ENCODE results near the gene PDE5A.
"Not testable (repeated sequence)": the region's sequence is repeated elsewhere in the genome, so short reads cannot be mapped to it uniquely, and the experiment has no call there.

PDE5A gene

GRCh38 chr4:119663160-119663788 lies 34.7 kb upstream of the PDE5A start:
- Histone ChIP-seq H3K27ac (ENCODE audit: poor library complexity, severe bottlenecking) (no peak overlapping the region), H3K4me1 (ENCODE audit: insufficient read depth, poor library complexity, severe bottlenecking) (no peaks in the 10 kb centered on the region), H3K4me3 (ENCODE audit: severe bottlenecking) (no peak overlapping the region), H3K9me3 (ENCODE audit: severe bottlenecking) (no peaks in the 10 kb centered on the region), H3K36me3 (ENCODE audit: low read depth) (no peaks in the 10 kb centered on the region), H3K27me3 (ENCODE audit: insufficient read depth, poor library complexity, severe bottlenecking) (no peaks in the 10 kb centered on the region)
- DNase-seq (ENCODE audit: low spot score): no peak
- ATAC-seq (ENCODE audit: low read depth): no peak
- no peak for TF ChIP-seq CTCF (IDR thresholded peaks at IDR 0.05; ENCODE audit: poor library complexity, severe bottlenecking)

- H3K4me1 ChIP-seq (ENCODE audit: insufficient read depth, poor library complexity, severe bottlenecking); H3K27me3 ChIP-seq (ENCODE audit: insufficient read depth, poor library complexity, severe bottlenecking); ATAC-seq (ENCODE audit: low read depth); H3K9me3 ChIP-seq (ENCODE audit: severe bottlenecking); DNase-seq (ENCODE audit: low spot score); H3K27ac ChIP-seq (ENCODE audit: poor library complexity, severe bottlenecking); H3K36me3 ChIP-seq (ENCODE audit: low read depth); H3K4me3 ChIP-seq (ENCODE audit: severe bottlenecking): not testable (repeated sequence)
These were observed 34.0 kb upstream of the PDE5A start for GRCh38 chr4:119662612-119663011.

GRCh38 chr4:119661231-119661630 lies 32.6 kb upstream of the PDE5A start:
- H3K4me1 ChIP-seq (ENCODE audit: insufficient read depth, poor library complexity, severe bottlenecking): no peaks in the 10 kb centered on the region
- no peak overlapping the region for H3K27ac ChIP-seq (ENCODE audit: poor library complexity, severe bottlenecking)
- H3K4me3 ChIP-seq (ENCODE audit: severe bottlenecking): no peak overlapping the region
- no peaks in the 10 kb centered on the region for H3K36me3 ChIP-seq (ENCODE audit: low read depth)
- H3K27me3 ChIP-seq (ENCODE audit: insufficient read depth, poor library complexity, severe bottlenecking): no peaks in the 10 kb centered on the region
- TF ChIP-seq CTCF (IDR thresholded peaks at IDR 0.05; ENCODE audit: poor library complexity, severe bottlenecking): no peak
- DNase-seq (ENCODE audit: low spot score): no peak
- H3K9me3 ChIP-seq (ENCODE audit: severe bottlenecking): no peaks in the 10 kb centered on the region
- no peak for ATAC-seq (ENCODE audit: low read depth)

GRCh38 chr4:119659576-119659975 lies 31.0 kb upstream of the PDE5A start:
- no peaks in the 10 kb centered on the region for H3K4me1 ChIP-seq (ENCODE audit: insufficient read depth, poor library complexity, severe bottlenecking)
- no peak for DNase-seq (ENCODE audit: low spot score)
- ATAC-seq (ENCODE audit: low read depth): no peak
- no peaks in the 10 kb centered on the region for H3K27me3 ChIP-seq (ENCODE audit: insufficient read depth, poor library complexity, severe bottlenecking)
- no peaks in the 10 kb centered on the region for H3K36me3 ChIP-seq (ENCODE audit: low read depth)
- no peak overlapping the region for H3K4me3 ChIP-seq (ENCODE audit: severe bottlenecking)
- no peaks in the 10 kb centered on the region for H3K9me3 ChIP-seq (ENCODE audit: severe bottlenecking)
- no peak overlapping the region for H3K27ac ChIP-seq (ENCODE audit: poor library complexity, severe bottlenecking)
- no peak for TF ChIP-seq CTCF (IDR thresholded peaks at IDR 0.05; ENCODE audit: poor library complexity, severe bottlenecking)

GRCh38 chr4:119657111-119657611 lies 28.6 kb upstream of the PDE5A start:
- DNase-seq (ENCODE audit: low spot score): no peak

More at GRCh38 chr4:119657111-119657611, 28.6 kb upstream of the PDE5A start:
- Histone ChIP-seq H3K27me3 (ENCODE audit: insufficient read depth, poor library complexity, severe bottlenecking) (no peaks in the 10 kb centered on the region), H3K4me3 (ENCODE audit: severe bottlenecking) (no peak overlapping the region), H3K36me3 (ENCODE audit: low read depth) (no peaks in the 10 kb centered on the region), H3K27ac (ENCODE audit: poor library complexity, severe bottlenecking) (no peak overlapping the region), H3K9me3 (ENCODE audit: severe bottlenecking) (no peaks in the 10 kb centered on the region), H3K4me1 (ENCODE audit: insufficient read depth, poor library complexity, severe bottlenecking) (no peaks in the 10 kb centered on the region)
- ATAC-seq (ENCODE audit: low read depth): peak; percentile 50; the same call in 1 of the 3 replicates
- TF ChIP-seq CTCF (IDR thresholded peaks at IDR 0.05; ENCODE audit: poor library complexity, severe bottlenecking): no peak

Measured in RWPE2 (cell line).